K562 (cell line): ENCODE measurements around the gene UBR7. TPM values are rescaled to one million over a fixed set of nuclear protein-coding genes. Genes with fewer than 3 reads are reported as not detected.

Source experiments
- ATAC-seq: fragments of 200-7000 bp; cut with Tn5 transposase; 3 replicates; pipeline ENCODE4 v1.9.1; 2020; ENCODE audit warnings: moderate library complexity
- BruUV-seq: library from RNA; stranded (reverse); fragments of 400-500 nt; replicated peaks from 2 replicates; lab custom pipeline; 2021; lab: Mats Ljungman, UMichigan
- CTCF ChIA-PET: fragments of 300-600 bp; formaldehyde crosslinking; extraction: SDS; loops from one replicate; lab custom pipeline; 2021; ENCODE audit warnings: low intra/inter-chr PET ratio; lab: Yijun Ruan, JAX
- POLR2A ChIA-PET: fragments of 300-600, 350-650 bp; sonication (Branson Sonifier 250); formaldehyde crosslinking; extraction: SDS; loops from one replicate; lab custom pipeline; 2021; ENCODE audit warnings: antibody characterized with exemption, inconsistent platforms; lab: Yijun Ruan, JAX
- DNase-seq, 4 experiments: peaks; one replicate each; pipeline versions ENCODE4 v3.0.0 to v3.0.0-alpha.2; 2011 to 2018; ENCODE audit warnings: low spot score in 3 of 4, mixed read lengths in 3 of 4; ENCODE audit errors: extremely low read depth in 1 of 4
- FAIRE-seq: peaks from 2 replicates; lab custom pipeline; 2011; peaks lifted over from hg19 to GRCh38; lab: Jason Lieb, UNC
- H2AFZ ChIP-seq: 2 replicates; pipeline ENCODE4 v1.6.0; 2011; ENCODE audit warnings: low read depth, low read length, control low read depth, inconsistent platforms
- H3K27ac ChIP-seq: fragments of 200-600 bp; 3 replicates; pipeline ENCODE4 v1.8.0; 2011; ENCODE audit warnings: low read depth, mild to moderate bottlenecking, control low read depth, inconsistent platforms, low read length, moderate library complexity, mixed read lengths; ENCODE audit errors: extremely low read depth
- H3K27me3 ChIP-seq, 2 experiments: fragments of 300-600 bp in 1 of 2; 2 replicates in 1 of 2; 3 replicates in 1 of 2; pipeline versions ENCODE4 v1.6.0 to v1.8.0; 2011; ENCODE audit warnings: inconsistent platforms in 2 of 2, low read length in 2 of 2, mild to moderate bottlenecking in 1 of 2, mixed read lengths in 1 of 2, moderate library complexity in 1 of 2; ENCODE audit not compliant: control insufficient read depth in 2 of 2, insufficient read depth in 2 of 2
- H3K36me3 ChIP-seq: fragments of 300-600 bp; 3 replicates; pipeline ENCODE4 v1.8.0; 2011; ENCODE audit warnings: mild to moderate bottlenecking, low read length, inconsistent platforms; ENCODE audit not compliant: control insufficient read depth, insufficient read depth
- H3K4me1 ChIP-seq, 2 experiments: fragments of 200-600 bp in 1 of 2; replicated peaks in 1 of 2; 2 replicates in 1 of 2; 3 replicates in 1 of 2; pipeline versions ENCODE4 v1.5.1 to v1.8.0; 2011; ENCODE audit warnings: inconsistent platforms in 2 of 2, low read length in 2 of 2, mild to moderate bottlenecking in 1 of 2, mixed read lengths in 1 of 2, moderate library complexity in 1 of 2; ENCODE audit not compliant: control insufficient read depth in 2 of 2, insufficient read depth in 2 of 2
- H3K4me2 ChIP-seq: 2 replicates; pipeline ENCODE4 v1.6.1; 2011; ENCODE audit warnings: low read length, control low read depth, inconsistent platforms, mixed read lengths; ENCODE audit not compliant: insufficient read depth
- H3K4me3 ChIP-seq: fragments of 200-600 bp; sonication (generic), shearing (Covaris generic); 2 replicates; pipeline ENCODE4 v1.5.1; 2016; ENCODE audit warnings: control low read depth, inconsistent platforms
- H3K79me2 ChIP-seq: fragments of 200-600 bp; 3 replicates; pipeline ENCODE4 v1.8.0; 2011; ENCODE audit warnings: low read length, inconsistent platforms; ENCODE audit not compliant: control insufficient read depth, insufficient read depth
- H3K9ac ChIP-seq, 2 experiments: 2 replicates each; pipeline versions ENCODE4 v1.6.0 to v1.6.1; 2011; ENCODE audit warnings: low read depth in 2 of 2, low read length in 2 of 2, control low read depth in 1 of 2, inconsistent platforms in 1 of 2, mild to moderate bottlenecking in 1 of 2, mixed read lengths in 1 of 2; ENCODE audit not compliant: insufficient read depth in 1 of 2
- H3K9me1 ChIP-seq: one replicate; pipeline ENCODE4 v1.6.0; 2011; ENCODE audit warnings: inconsistent platforms, mild to moderate bottlenecking, low read length, moderate library complexity; ENCODE audit not compliant: control insufficient read depth, insufficient read depth
- H3K9me3 ChIP-seq: replicated peaks from 2 replicates; pipeline ENCODE4 v1.5.1; 2011; ENCODE audit warnings: low read depth, low read length, inconsistent platforms; ENCODE audit not compliant: control insufficient read depth, insufficient read depth
- H4K20me1 ChIP-seq: replicated peaks from 2 replicates; pipeline ENCODE4 v1.6.1; 2011; ENCODE audit warnings: low read length, inconsistent platforms, mixed read lengths; ENCODE audit not compliant: control insufficient read depth, insufficient read depth
- SMAD2 ChIP-seq: fragments of 150-350 bp; IDR thresholded peaks from 2 replicates; pipeline ENCODE4 v1.6.1; 2014; ENCODE audit warnings: low read depth, mild to moderate bottlenecking, low read length
- ZBTB40 ChIP-seq, 2 experiments: fragments of 450-650 bp in 1 of 2; sonication (generic) in 1 of 2; formaldehyde crosslinking in 1 of 2; IDR thresholded peaks; 2 replicates each; pipeline versions ENCODE4 v1.7.1 to v1.9.0; 2016 to 2022; ENCODE audit warnings: inconsistent platforms in 1 of 2, mild to moderate bottlenecking in 1 of 2, missing genetic modification reagents in 1 of 2
- WGBS: fragments of 100-300 bp; shearing (Covaris generic); methylation state at CpG from one replicate; pipeline ENCODE4 v1.1.6; 2016; ENCODE audit warnings: low coverage, mixed read lengths; ENCODE audit not compliant: insufficient coverage; ENCODE audit errors: missing lambda C conversion rate; 5-methylcytosine and 5-hydroxymethylcytosine counted together
- in situ Hi-C: fragments of 300-500 bp; cut with MboI; formaldehyde crosslinking; loops from 4 replicates; pipeline ENCODE4 v1.15.0; 2018; ENCODE audit warnings: inconsistent platforms, mixed read lengths
- intact Hi-C: fragments of 100-400 bp; cut with micrococcal nuclease; formaldehyde crosslinking; loops from 2 replicates; pipeline ENCODE4 v1.14.2; 2022
- polyA plus RNA-seq, 8 experiments: library from polyadenylated mRNA; depleted of rRNA in 4 of 8; stranded (reverse) in 5 of 8; unstranded in 3 of 8; fragments of >200 nt; fragmentation: Nextera tagmentation in 2 of 8; fragmentation: Illumina TruSeq in 1 of 8; extraction: Ambion mirVana in 2 of 8; extraction: Trizol in 1 of 8; gene quantifications; 2 replicates each; pipeline versions ENCODE4 v1.2.1 to v1.2.3, GENCODE V29; 2011 to 2014; ENCODE audit warnings: inconsistent platforms in 1 of 8, missing spikeins in 1 of 8
- total RNA-seq, 7 experiments: library from RNA; depleted of rRNA in 6 of 7; stranded (reverse); fragments of >200 nt in 6 of 7; fragmentation: Illumina TruSeq in 2 of 7; extraction: Trizol in 2 of 7; gene quantifications; 2 replicates each; pipeline versions ENCODE4 v1.2.1 to v1.2.3, GENCODE V29; 2011 to 2021; ENCODE audit warnings: low replicate concordance in 1 of 7

UBR7 gene
- total and polyA plus RNA-seq, 9 of the 15 experiments (the other 6 are each of a cell fraction or from before 2014, with no cell fraction given) = 12.5 to 63.0 (median 34.4) TPM

GRCh38 chr14:93249128-93249831, 42.2 kb downstream of the UBR7 start:
- CTCF ChIA-PET = no interaction called here
- TF ChIP-seq ZBTB40 (IDR thresholded peaks at IDR 0.05) (peak; percentile 77), ZBTB40 (CRISPR knock-in tag; IDR thresholded peaks at IDR 0.05) (no peak), SMAD2 (no peak)
- DNase-seq (no peak), FAIRE-seq (no peak), ATAC-seq (no peak)
- in situ Hi-C loops (no loop called here), intact Hi-C loops (no loop called here)
- Histone ChIP-seq H3K36me3 (peaks cover 34% of the 10 kb centered on the region), H3K9me1 (no peaks in the 10 kb centered on the region), H3K9me3 (no peaks in the 10 kb centered on the region), H3K27ac (no peak overlapping the region), H2AFZ (no peak overlapping the region), H3K27me3 (no peaks in the 10 kb centered on the region), H3K4me2 (no peak overlapping the region), H3K4me1 (no peaks in the 10 kb centered on the region), H3K4me3 (no peak overlapping the region), H3K79me2 (no peaks in the 10 kb centered on the region), H3K9ac (no peak overlapping the region), H4K20me1 (no peaks in the 10 kb centered on the region)
- BruUV-seq = no TSS peak
- POLR2A ChIA-PET = interaction anchor here (1.4 to 1.6 kb wide), 2 partner anchors 13 to 54 kb away, joined by 4 to 5 read pairs; no protein-coding TSS in a partner anchor
- WGBS = 78% methylated on average over 7 of the region's 7 CpGs
